ENCODE measurements around the gene SFTA2. TPM values are rescaled to one million over a fixed set of nuclear protein-coding genes. Genes with fewer than 3 reads are reported as not detected.
A peak's percentile ranks its signal among the peaks of the same experiment; 100 is the strongest.

SFTA2 gene
- total and polyA plus RNA-seq, 10 of the 15 experiments (the other 5 are each of a cell fraction or from before 2014, with no cell fraction given) = 0.15 to 0.92 (median 0.33) TPM; not detected in 4

- TF ChIP-seq ZNF274 (IDR thresholded peaks at IDR 0.05; ENCODE audit: insufficient read depth, insufficient read length) (no peak), MEF2A (IDR thresholded peaks at IDR 0.05; ENCODE audit: insufficient read depth, low read depth, low read length) (no peak), ZBTB4 (CRISPR knock-in tag; IDR thresholded peaks at IDR 0.05) (no peak), TCF7 (IDR thresholded peaks at IDR 0.05; ENCODE audit: borderline replicate concordance) (no peak), PRDM15 (CRISPR knock-in tag; IDR thresholded peaks at IDR 0.05) (no peak), FOXM1 (IDR thresholded peaks at IDR 0.05; ENCODE audit: low read depth, low read length) (peak; percentile 91; the same call in 1 of the 2 replicates), STAT3 (IDR thresholded peaks at IDR 0.05; ENCODE audit: low read depth, low read length) (no peak), IRF5 (IDR thresholded peaks at IDR 0.05; ENCODE audit: borderline replicate concordance) (peak; percentile 86), NFYB (IDR thresholded peaks at IDR 0.05; ENCODE audit: insufficient read depth, low read depth, low read length) (no peak), CUX1 (IDR thresholded peaks at IDR 0.05; ENCODE audit: insufficient replicate concordance, low read depth, low read length) (no peak), ATF3 (IDR thresholded peaks at IDR 0.05; ENCODE audit: borderline replicate concordance, extremely low read depth, low read depth, low read length) (no peak), CHD1 (IDR thresholded peaks at IDR 0.05; ENCODE audit: low read depth, low read length) (no peak), CREB1 (IDR thresholded peaks at IDR 0.05; ENCODE audit: low read depth) (peak; percentile 44; the same call in 1 of the 2 replicates), ATF7 (IDR thresholded peaks at IDR 0.05; ENCODE audit: low read depth) (no peak)
Measured at GRCh38 chr6:30951907-30952469, 20.0 kb upstream of the SFTA2 start (continued).
